CD14-positive monocyte (primary cell): Measurements from ENCODE around the gene EFNA1. TPM values are rescaled to one million over a fixed set of nuclear protein-coding genes. Genes with fewer than 3 reads are reported as not detected.

Source experiments
- DNase-seq, 3 donors: peaks; one replicate each; pipeline ENCODE4 v3.0.0-alpha.2; 2011 to 2022
- H2AFZ ChIP-seq: 2 replicates; pipeline ENCODE4 v1.6.0; 2012; ENCODE audit warnings: mild to moderate bottlenecking, low read depth, low read length, inconsistent platforms; ENCODE audit not compliant: insufficient read depth, poor library complexity, severe bottlenecking
- H3K27ac ChIP-seq, 2 donors: 1 replicate in 1 of 2; 2 replicates in 1 of 2; pipeline ENCODE4 v1.5.1; 2012 to 2013; ENCODE audit warnings: low read length in 2 of 2, control low read depth in 1 of 2, inconsistent platforms in 1 of 2, low read depth in 1 of 2, mild to moderate bottlenecking in 1 of 2
- H3K27me3 ChIP-seq, 2 donors: one replicate each; pipeline versions ENCODE4 v1.6.0 to v1.6.1; 2011 to 2013; ENCODE audit warnings: low read length in 2 of 2; ENCODE audit not compliant: control insufficient read depth in 2 of 2, insufficient read depth in 2 of 2
- H3K36me3 ChIP-seq, 2 donors: replicated peaks in 1 of 2; 1 replicate in 1 of 2; 2 replicates in 1 of 2; pipeline versions ENCODE4 v1.5.1 to v1.6.1; 2012 to 2013; ENCODE audit warnings: low read length in 2 of 2, control low read depth in 1 of 2, inconsistent platforms in 1 of 2, mild to moderate bottlenecking in 1 of 2; ENCODE audit not compliant: insufficient read depth in 2 of 2, control insufficient read depth in 1 of 2
- H3K4me1 ChIP-seq, 2 donors: 1 replicate in 1 of 2; 2 replicates in 1 of 2; pipeline versions ENCODE4 v1.5.1 to v1.6.1; 2012 to 2013; ENCODE audit warnings: low read length in 2 of 2, control low read depth in 1 of 2, inconsistent platforms in 1 of 2, mild to moderate bottlenecking in 1 of 2, moderate library complexity in 1 of 2; ENCODE audit not compliant: insufficient read depth in 2 of 2, control insufficient read depth in 1 of 2
- H3K4me2 ChIP-seq: replicated peaks from 2 replicates; pipeline ENCODE3; 2012; ENCODE audit warnings: low read length, moderate library complexity, mild to moderate bottlenecking; ENCODE audit not compliant: poor library complexity, severe bottlenecking; ENCODE audit errors: extremely low read depth
- H3K4me3 ChIP-seq, 3 experiments: fragments of 200-600 bp in 1 of 3; sonication (generic) in 1 of 3; replicated peaks in 1 of 3; 1 replicate in 2 of 3; 2 replicates in 1 of 3; pipeline ENCODE4 v1.5.1; 2011 to 2013; ENCODE audit warnings: low read length in 3 of 3, mild to moderate bottlenecking in 3 of 3, control low read depth in 2 of 3, low read depth in 2 of 3, inconsistent platforms in 1 of 3, moderate library complexity in 1 of 3
- H3K79me2 ChIP-seq: 2 replicates; pipeline ENCODE4 v1.6.0; 2012; ENCODE audit warnings: mild to moderate bottlenecking, control low read depth, inconsistent platforms, low read length, moderate library complexity; ENCODE audit not compliant: insufficient read depth
- H3K9ac ChIP-seq: 2 replicates; pipeline ENCODE4 v1.6.0; 2017; ENCODE audit warnings: low read length, mild to moderate bottlenecking; ENCODE audit not compliant: insufficient read depth, poor library complexity, severe bottlenecking
- H3K9me3 ChIP-seq, 2 donors: replicated peaks in 1 of 2; 1 replicate in 1 of 2; 2 replicates in 1 of 2; pipeline versions ENCODE4 v1.5.1 to v1.6.1; 2012 to 2013; ENCODE audit warnings: low read length in 2 of 2, control low read depth in 1 of 2; ENCODE audit not compliant: control insufficient read depth in 1 of 2, insufficient read depth in 1 of 2
- H4K20me1 ChIP-seq: 2 replicates; pipeline ENCODE4 v1.6.0; 2012; ENCODE audit warnings: mild to moderate bottlenecking, low read length, control low read depth, moderate library complexity; ENCODE audit not compliant: insufficient read depth
- H3K27ac Mint-ChIP-seq, 7 donors: one replicate each; pipeline ENCODE4 v1.8.0; 2020; ENCODE audit warnings: mild to moderate bottlenecking in 7 of 7, mixed read lengths in 7 of 7, moderate library complexity in 6 of 7, inconsistent platforms in 2 of 7
- H3K27me3 Mint-ChIP-seq, 3 donors: one replicate each; pipeline ENCODE4 v1.8.0; 2021 to 2022; ENCODE audit warnings: low read depth in 3 of 3, mild to moderate bottlenecking in 3 of 3, mixed read lengths in 3 of 3, moderate library complexity in 3 of 3, inconsistent platforms in 1 of 3
- H3K36me3 Mint-ChIP-seq, 2 donors: one replicate each; pipeline ENCODE4 v1.8.0; 2020; ENCODE audit warnings: mixed read lengths in 2 of 2, inconsistent platforms in 1 of 2, mild to moderate bottlenecking in 1 of 2
- H3K4me1 Mint-ChIP-seq: one replicate; pipeline ENCODE4 v1.8.0; 2020; ENCODE audit warnings: mild to moderate bottlenecking, mixed read lengths
- H3K4me3 Mint-ChIP-seq, 2 donors: one replicate each; pipeline ENCODE4 v1.8.0; 2020; ENCODE audit warnings: mild to moderate bottlenecking in 2 of 2, mixed read lengths in 2 of 2, moderate library complexity in 1 of 2
- H3K9me3 Mint-ChIP-seq, 7 donors: one replicate each; pipeline ENCODE4 v1.8.0; 2020 to 2022; ENCODE audit warnings: mixed read lengths in 7 of 7, mild to moderate bottlenecking in 6 of 7, moderate library complexity in 6 of 7, inconsistent platforms in 2 of 7
- WGBS: methylation state at CpG from one replicate; pipeline ENCODE4 v1.1.5; 2013; ENCODE audit warnings: missing lambda C conversion rate; ENCODE audit not compliant: insufficient coverage; 5-methylcytosine and 5-hydroxymethylcytosine counted together
- intact Hi-C, 2 donors: fragments of 100-400 bp; cut with micrococcal nuclease; formaldehyde crosslinking; loops; one replicate each; pipeline versions ENCODE4 v1.15.0 to v1.15.1; 2023
- polyA plus RNA-seq, 3 donors: library from polyadenylated mRNA; depleted of rRNA in 1 of 3; unstranded in 2 of 3; stranded (reverse) in 1 of 3; fragments of 300-500 nt in 2 of 3; fragments of >200 nt in 1 of 3; fragmentation: Illumina TruSeq in 2 of 3; gene quantifications; 1 replicate in 2 of 3; 2 replicates in 1 of 3; pipeline ENCODE4 v1.2.3, GENCODE V29; 2012 to 2021
- TF ChIP-seq, protein P1 (sequence below): fragments of 200-600 bp; IDR thresholded peaks from one replicate; pipeline ENCODE4 v1.8.0; 2022; ENCODE audit warnings: antibody characterized with exemption, mild to moderate bottlenecking

Gene EFNA1
- polyA plus RNA-seq, 3 donors = 1.2 TPM; not detected in 2

DNA sequence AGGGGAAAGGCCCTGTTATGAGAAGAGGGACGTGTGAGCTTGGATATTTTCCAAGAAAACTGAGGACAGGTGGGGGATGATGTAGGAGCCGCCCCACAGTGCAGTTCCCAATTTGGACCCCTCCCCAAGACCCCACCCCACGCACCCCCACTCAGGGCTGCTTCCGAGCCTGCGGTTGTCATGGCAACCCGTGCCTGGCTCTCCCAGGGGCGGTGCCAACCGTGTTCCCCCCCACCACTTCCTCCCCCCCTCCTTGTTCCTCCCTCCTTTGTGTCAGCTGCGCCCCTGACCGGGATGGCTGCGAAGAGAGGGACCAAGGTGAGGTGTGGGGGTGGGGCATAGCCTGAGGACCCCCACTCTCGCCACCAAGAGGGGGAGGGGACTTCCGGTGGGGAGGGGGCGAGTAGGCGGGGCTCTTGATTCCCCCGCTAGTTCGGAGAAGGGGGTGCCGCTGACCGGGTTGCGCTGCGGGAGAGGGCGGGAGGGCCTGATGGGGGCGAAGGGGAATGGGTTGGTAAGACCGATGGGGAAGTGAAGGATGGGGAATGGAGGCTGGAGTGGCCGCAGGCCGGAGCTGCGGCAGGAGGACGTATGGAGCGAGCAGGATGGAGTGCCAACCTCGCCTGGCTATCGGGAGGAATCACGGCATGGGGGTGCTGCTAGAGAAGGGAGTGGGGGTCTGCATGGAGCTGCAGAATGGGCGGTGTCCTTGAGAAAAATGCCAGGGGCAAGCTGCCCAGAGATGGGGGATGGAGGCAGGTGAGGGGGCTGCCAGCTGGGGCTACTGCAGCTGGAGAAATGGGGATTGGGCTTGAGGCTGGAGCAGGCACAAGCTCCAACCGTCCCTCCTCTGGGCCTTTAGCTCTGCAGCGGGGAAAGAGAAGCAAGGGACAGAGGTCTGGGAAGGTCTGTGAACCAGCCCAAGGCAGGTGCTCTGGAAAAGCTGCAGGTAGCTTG is 46.9 kb downstream of the EFNA1 start:
- no peaks in the 10 kb centered on the region for H3K27me3 ChIP-seq
- peaks cover 7 to 10% of the 10 kb centered on the region in 2 donors for H3K36me3 ChIP-seq
- H3K9me3 Mint-ChIP-seq = no peaks in the 10 kb centered on the region
- peak overlapping the region; percentile 21 for H2AFZ ChIP-seq
- no peak overlapping the region for H3K27ac ChIP-seq
- peak; percentile 18 to 45 (median 24) for DNase-seq
- peaks cover 4 to 22% (median 21%) of the 10 kb centered on the region in 3 donors for H3K27me3 Mint-ChIP-seq
- peak overlapping the region in 2 of 7 donors; percentile 45 to 80 for H3K27ac Mint-ChIP-seq
- no peaks in the 10 kb centered on the region for H4K20me1 ChIP-seq
- H3K79me2 ChIP-seq = peaks cover 21% of the 10 kb centered on the region
- H3K4me3 Mint-ChIP-seq = peak overlapping the region; percentile 27 to 81
- no peak overlapping the region for H3K9ac ChIP-seq
- peaks cover 42 to 52% of the 10 kb centered on the region in 2 donors for H3K4me1 ChIP-seq
- peaks cover 46% of the 10 kb centered on the region for H3K4me1 Mint-ChIP-seq
- WGBS = 10% methylated on average over 18 of the region's 35 CpGs
- intact Hi-C loops = loop anchor here in 1 of 2 donors (5.0 kb wide), 1 partner anchor 37 kb away; the partner anchor contains the start of gene SLC50A1
- peak overlapping the region; percentile 86 for H3K4me2 ChIP-seq
- H3K9me3 ChIP-seq = no peaks in the 10 kb centered on the region
- H3K36me3 Mint-ChIP-seq = peaks cover 11 to 18% of the 10 kb centered on the region in 2 donors
- TF ChIP-seq, protein P1, sequence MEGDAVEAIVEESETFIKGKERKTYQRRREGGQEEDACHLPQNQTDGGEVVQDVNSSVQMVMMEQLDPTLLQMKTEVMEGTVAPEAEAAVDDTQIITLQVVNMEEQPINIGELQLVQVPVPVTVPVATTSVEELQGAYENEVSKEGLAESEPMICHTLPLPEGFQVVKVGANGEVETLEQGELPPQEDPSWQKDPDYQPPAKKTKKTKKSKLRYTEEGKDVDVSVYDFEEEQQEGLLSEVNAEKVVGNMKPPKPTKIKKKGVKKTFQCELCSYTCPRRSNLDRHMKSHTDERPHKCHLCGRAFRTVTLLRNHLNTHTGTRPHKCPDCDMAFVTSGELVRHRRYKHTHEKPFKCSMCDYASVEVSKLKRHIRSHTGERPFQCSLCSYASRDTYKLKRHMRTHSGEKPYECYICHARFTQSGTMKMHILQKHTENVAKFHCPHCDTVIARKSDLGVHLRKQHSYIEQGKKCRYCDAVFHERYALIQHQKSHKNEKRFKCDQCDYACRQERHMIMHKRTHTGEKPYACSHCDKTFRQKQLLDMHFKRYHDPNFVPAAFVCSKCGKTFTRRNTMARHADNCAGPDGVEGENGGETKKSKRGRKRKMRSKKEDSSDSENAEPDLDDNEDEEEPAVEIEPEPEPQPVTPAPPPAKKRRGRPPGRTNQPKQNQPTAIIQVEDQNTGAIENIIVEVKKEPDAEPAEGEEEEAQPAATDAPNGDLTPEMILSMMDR = no peak
- H3K4me3 ChIP-seq = peak overlapping the region in 1 of 3 experiments; percentile 91

DNA sequence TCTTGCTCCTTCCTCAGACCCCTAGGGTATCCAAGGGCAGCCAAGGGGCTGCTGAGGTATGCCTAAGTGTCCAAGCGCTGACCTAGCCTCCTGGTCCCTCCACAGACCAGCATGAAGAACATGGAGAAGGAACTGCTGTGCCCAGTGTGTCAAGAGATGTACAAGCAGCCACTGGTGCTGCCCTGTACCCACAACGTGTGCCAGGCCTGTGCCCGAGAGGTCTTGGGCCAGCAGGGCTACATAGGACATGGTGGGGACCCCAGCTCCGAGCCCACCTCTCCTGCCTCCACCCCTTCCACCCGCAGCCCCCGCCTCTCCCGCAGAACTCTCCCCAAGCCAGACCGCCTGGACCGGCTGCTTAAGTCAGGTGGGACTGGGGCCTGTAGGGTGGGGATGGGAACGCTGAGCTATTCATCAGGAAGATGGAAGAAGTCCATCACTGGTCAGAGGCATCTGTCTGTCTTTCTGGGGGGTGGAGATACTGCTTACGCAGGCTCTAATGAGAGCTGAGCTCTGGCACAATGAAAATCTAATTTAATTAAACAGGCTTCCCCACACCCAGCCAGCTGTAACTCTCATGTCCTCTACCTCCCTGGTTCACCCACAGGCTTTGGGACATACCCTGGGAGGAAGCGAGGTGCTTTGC is 47.7 kb downstream of the EFNA1 start:
- intact Hi-C loops = no loop called here
- WGBS = 84% methylated on average over 3 of the region's 12 CpGs
- H3K9ac ChIP-seq = no peak overlapping the region
- peaks cover 2% of the 10 kb centered on the region in 2 donors for H3K36me3 ChIP-seq
- TF ChIP-seq, protein P1 = no peak
- H3K79me2 ChIP-seq = peaks cover 21% of the 10 kb centered on the region
- Mint-ChIP-seq H3K36me3 (peaks cover 6 to 10% of the 10 kb centered on the region in 2 donors), H3K4me3 (no peak overlapping the region), H3K4me1 (peaks cover 46% of the 10 kb centered on the region), H3K9me3 (no peaks in the 10 kb centered on the region), H3K27me3 (peaks cover 4 to 22% (median 21%) of the 10 kb centered on the region in 3 donors), H3K27ac (no peak overlapping the region)
- peaks cover 42 to 52% of the 10 kb centered on the region in 2 donors for H3K4me1 ChIP-seq
- H3K9me3 ChIP-seq = no peaks in the 10 kb centered on the region
- no peaks in the 10 kb centered on the region for H3K27me3 ChIP-seq
- H2AFZ ChIP-seq = no peak overlapping the region
- no peak overlapping the region for H3K4me3 ChIP-seq
- H3K4me2 ChIP-seq = no peak overlapping the region
- no peak overlapping the region for H3K27ac ChIP-seq
- H4K20me1 ChIP-seq = no peaks in the 10 kb centered on the region
- DNase-seq = peak in 1 of 3 donors; percentile 12
